GM10248 (cell line): ENCODE measurements around the gene UCK2.

Experiments
- CTCF ChIA-PET: fragments of 300-600 bp; sonication (Branson Sonifier 250); formaldehyde crosslinking; extraction: SDS; loops from one replicate; lab custom pipeline; 2021; ENCODE audit warnings: antibody characterized with exemption; lab: Yijun Ruan, JAX
- POLR2A ChIA-PET: fragments of 350-650 bp; sonication (Branson Sonifier 250); formaldehyde crosslinking; extraction: SDS; loops from one replicate; lab custom pipeline; 2020; ENCODE audit warnings: antibody characterized with exemption; lab: Yijun Ruan, JAX
- DNase-seq: peaks from one replicate; pipeline ENCODE4 v3.0.0; 2012; ENCODE audit errors: extremely low spot score
- CTCF ChIP-seq: IDR thresholded peaks from 2 replicates; pipeline ENCODE4 v1.5.1; 2012; ENCODE audit warnings: mild to moderate bottlenecking, low read depth; ENCODE audit errors: extremely low read depth, missing control alignments, control extremely low read depth

Gene UCK2

DNA sequence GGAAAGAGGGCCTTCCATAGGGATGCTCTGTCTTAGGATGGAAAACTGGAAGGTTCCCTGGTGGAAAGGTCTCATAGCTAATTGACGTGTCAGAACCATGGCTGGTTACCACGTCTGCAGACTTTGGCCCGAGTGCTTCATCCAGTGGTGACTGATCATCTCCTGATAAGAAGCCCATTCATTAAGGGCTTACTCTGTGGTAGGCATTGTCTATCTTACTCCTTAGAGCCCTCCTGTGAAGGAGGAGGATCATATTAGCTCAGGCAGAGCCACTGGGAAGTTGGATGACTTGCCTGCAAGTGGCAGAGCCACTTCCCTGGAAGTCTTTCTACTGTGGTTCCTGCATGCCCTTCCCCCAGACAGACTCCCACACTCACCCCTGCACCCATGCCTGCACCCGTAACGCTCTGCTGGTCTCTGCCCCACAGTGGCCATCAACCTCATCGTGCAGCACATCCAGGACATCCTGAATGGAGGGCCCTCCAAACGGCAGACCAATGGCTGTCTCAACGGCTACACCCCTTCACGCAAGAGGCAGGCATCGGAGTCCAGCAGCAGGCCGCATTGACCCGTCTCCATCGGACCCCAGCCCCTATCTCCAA, 79.9 kb downstream of the UCK2 start:
- no peak for DNase-seq
- TF ChIP-seq CTCF: no peak
- ChIA-PET CTCF (interaction anchor here (0.8 to 5.6 kb wide), 8 partner anchors 9 to 307 kb away, joined by 3 to 26 read pairs (median 3); partner anchors contain the start of gene ALDH9A1), POLR2A (no interaction called here)

- DNase-seq: no peak
- no peak for TF ChIP-seq CTCF
- CTCF ChIA-PET: interaction anchor here (0.8 to 8.5 kb wide), 4 partner anchors 15 to 568 kb away, joined by 3 to 120 read pairs (median 4); no protein-coding TSS in a partner anchor
- POLR2A ChIA-PET: no interaction called here
Observed at GRCh38 chr1:165910764-165911421, 83.5 kb downstream of the UCK2 start.

GRCh38 chr1:165911609-165912281, 84.3 kb downstream of the UCK2 start:
- CTCF ChIA-PET: interaction anchor here (0.7 to 8.5 kb wide), 10 partner anchors 8 to 311 kb away, joined by 3 to 120 read pairs (median 6); no protein-coding TSS in a partner anchor
- POLR2A ChIA-PET: no interaction called here
- no peak for DNase-seq
- no peak for TF ChIP-seq CTCF

DNA sequence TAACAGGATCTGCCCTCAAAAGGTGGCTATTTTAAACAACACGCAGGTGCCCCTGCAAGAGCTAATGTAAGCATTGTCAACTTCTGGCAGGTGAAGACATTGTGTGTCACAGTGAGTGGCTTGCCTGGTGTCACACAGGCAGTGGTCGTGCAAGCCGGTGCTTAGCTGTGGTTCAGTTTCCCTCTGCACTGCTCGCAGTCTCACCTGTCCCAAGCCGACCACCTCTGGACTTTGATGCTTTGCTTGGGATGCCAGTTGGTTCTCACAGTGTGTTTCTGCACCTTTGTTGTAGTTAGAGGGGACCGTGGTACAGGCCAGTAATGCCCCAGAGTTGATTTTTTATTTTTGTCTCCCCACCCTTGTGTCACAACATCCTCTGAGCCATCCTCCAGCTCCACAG, 85.2 kb downstream of the UCK2 start:
- TF ChIP-seq CTCF: no peak
- no peak for DNase-seq
- POLR2A ChIA-PET: no interaction called here

GRCh38 chr1:165914136-165914798, 86.9 kb downstream of the UCK2 start:
- peak; percentile 78 for DNase-seq
- POLR2A ChIA-PET: interaction anchor here (0.7 kb wide), 1 partner anchor 70 kb away, joined by 4 read pairs; no protein-coding TSS in a partner anchor
- peak; percentile 80 for TF ChIP-seq CTCF
- CTCF ChIA-PET: interaction anchor here (0.6 to 8.5 kb wide), 45 partner anchors 11 to 565 kb away, joined by 3 to 120 read pairs (median 4); partner anchors contain the start of genes ALDH9A1 and TMCO1

More for the DNA sequence above, 85.2 kb downstream of the UCK2 start:
- CTCF ChIA-PET: interaction anchor here (0.7 to 8.5 kb wide), 9 partner anchors 9 to 311 kb away, joined by 3 to 120 read pairs (median 8); no protein-coding TSS in a partner anchor
